NCI-H1417 (cell line): ENCODE results near the gene SLAIN2.

Experiments used
- DNase-seq, 3 experiments: peaks; one replicate each; lab custom pipeline; 2025; lab: John Stamatoyannopoulos, UW

Gene SLAIN2

GRCh38 chr4:48369771-48370170 is 28.4 kb downstream of the SLAIN2 start:
- DNase-seq, result no peak

- peak; percentile 9 to 75 (median 64) for DNase-seq
Measured at GRCh38 chr4:48370260-48371134, 29.2 kb downstream of the SLAIN2 start.

- DNase-seq, result peak in 1 of 3 experiments; percentile 58
Measured at GRCh38 chr4:48372272-48372671, 30.9 kb downstream of the SLAIN2 start.

- peak; percentile 3 to 84 (median 40) for DNase-seq
Measured at GRCh38 chr4:48375651-48376304, 34.4 kb downstream of the SLAIN2 start.

- no peak for DNase-seq
Measured at GRCh38 chr4:48379587-48380180, 38.4 kb downstream of the SLAIN2 start.

- peak in 1 of 3 experiments; percentile 11 for DNase-seq
Measured at GRCh38 chr4:48380583-48381167, 39.3 kb downstream of the SLAIN2 start.

GRCh38 chr4:48388525-48389154 is 47.3 kb downstream of the SLAIN2 start:
- no peak for DNase-seq

- DNase-seq, result no peak
Measured at GRCh38 chr4:48396043-48396442, 54.7 kb downstream of the SLAIN2 start.

GRCh38 chr4:48400416-48400815 is 59.1 kb downstream of the SLAIN2 start:
- DNase-seq, result no peak

- DNase-seq, result no peak
Measured at GRCh38 chr4:48403358-48403757, 62.0 kb downstream of the SLAIN2 start.

GRCh38 chr4:48403779-48404178 is 62.5 kb downstream of the SLAIN2 start:
- no peak for DNase-seq

- no peak for DNase-seq
Measured at GRCh38 chr4:48405924-48406323, 64.6 kb downstream of the SLAIN2 start.

GRCh38 chr4:48409203-48409602 is 67.9 kb downstream of the SLAIN2 start:
- DNase-seq, result no peak

GRCh38 chr4:48410812-48411211 is 69.5 kb downstream of the SLAIN2 start:
- DNase-seq, result no peak

- no peak for DNase-seq
Measured at GRCh38 chr4:48420144-48420543, 78.8 kb downstream of the SLAIN2 start.

GRCh38 chr4:48421101-48421500 is 79.8 kb downstream of the SLAIN2 start:
- DNase-seq, result no peak

- no peak for DNase-seq
Measured at GRCh38 chr4:48428926-48429325, 87.6 kb downstream of the SLAIN2 start.

GRCh38 chr4:48429709-48430474 is 88.6 kb downstream of the SLAIN2 start:
- DNase-seq, result no peak

- no peak for DNase-seq
Measured at GRCh38 chr4:48431401-48431800, 90.1 kb downstream of the SLAIN2 start.

- no peak for DNase-seq
Measured at GRCh38 chr4:48432017-48432416, 90.7 kb downstream of the SLAIN2 start.

- DNase-seq, result no peak
Measured at GRCh38 chr4:48436318-48436717, 95.0 kb downstream of the SLAIN2 start.
